ENCODE results near the gene DMC1.

DMC1 gene

GRCh38 chr22:38607680-38608079 is 37.7 kb upstream of the DMC1 start:
- H3K9me2 ChIP-seq (replicated peaks; ENCODE audit: insufficient read depth, low read length): no peaks in the 10 kb centered on the region
- H3K4me3 ChIP-seq (ENCODE audit: low read length): no peak overlapping the region
- no peak for TF ChIP-seq EZH2 (optimal IDR thresholded peaks at IDR 0.05; ENCODE audit: low read depth, low read length)
- no peak for TF ChIP-seq EZH2phosphoT487 (IDR thresholded peaks at IDR 0.05; ENCODE audit: low read length)
- no peak for TF ChIP-seq CTCF (IDR thresholded peaks at IDR 0.05; ENCODE audit: low read length)
- H4K20me1 ChIP-seq (ENCODE audit: insufficient read depth, low read length): no peaks in the 10 kb centered on the region
- H3K9me3 ChIP-seq (replicated peaks; ENCODE audit: insufficient read depth, low read length): no peaks in the 10 kb centered on the region
- H3K4me1 ChIP-seq (ENCODE audit: low read length): no peaks in the 10 kb centered on the region
- no peak overlapping the region for H3K4me2 ChIP-seq (ENCODE audit: low read depth, low read length)
- H2AFZ ChIP-seq (ENCODE audit: low read length): no peak overlapping the region
- H3K36me3 ChIP-seq (replicated peaks; ENCODE audit: insufficient read depth, low read length): no peaks in the 10 kb centered on the region
- H3K9ac ChIP-seq (ENCODE audit: low read length): no peak overlapping the region
- no peaks in the 10 kb centered on the region for H3K27me3 ChIP-seq (replicated peaks; ENCODE audit: insufficient read depth, low read length)
- no peak for DNase-seq
- no peaks in the 10 kb centered on the region for H3F3A ChIP-seq (ENCODE audit: insufficient read depth, low read length)
- H3K79me2 ChIP-seq (ENCODE audit: low read length): no peaks in the 10 kb centered on the region
- H3K27ac ChIP-seq (ENCODE audit: low read length): no peak overlapping the region

GRCh38 chr22:38602166-38602565 is 32.2 kb upstream of the DMC1 start:
- H3K27me3 ChIP-seq (replicated peaks; ENCODE audit: insufficient read depth, low read length): no peaks in the 10 kb centered on the region
- H3K27ac ChIP-seq (ENCODE audit: low read length): no peak overlapping the region
- H4K20me1 ChIP-seq (ENCODE audit: insufficient read depth, low read length): no peaks in the 10 kb centered on the region
- no peak for DNase-seq
- H3K9ac ChIP-seq (ENCODE audit: low read length): no peak overlapping the region
- no peaks in the 10 kb centered on the region for H3K9me3 ChIP-seq (replicated peaks; ENCODE audit: insufficient read depth, low read length)
- no peaks in the 10 kb centered on the region for H3K4me1 ChIP-seq (ENCODE audit: low read length)
- H3F3A ChIP-seq (ENCODE audit: insufficient read depth, low read length): no peaks in the 10 kb centered on the region
- H3K9me2 ChIP-seq (replicated peaks; ENCODE audit: insufficient read depth, low read length): no peaks in the 10 kb centered on the region
- TF ChIP-seq CTCF (IDR thresholded peaks at IDR 0.05; ENCODE audit: low read length) (no peak), EZH2 (optimal IDR thresholded peaks at IDR 0.05; ENCODE audit: low read depth, low read length) (no peak), EZH2phosphoT487 (IDR thresholded peaks at IDR 0.05; ENCODE audit: low read length) (no peak)
- H2AFZ ChIP-seq (ENCODE audit: low read length): no peak overlapping the region
- H3K4me3 ChIP-seq (ENCODE audit: low read length): no peak overlapping the region
- H3K36me3 ChIP-seq (replicated peaks; ENCODE audit: insufficient read depth, low read length): no peaks in the 10 kb centered on the region
- H3K79me2 ChIP-seq (ENCODE audit: low read length): no peaks in the 10 kb centered on the region
- H3K4me2 ChIP-seq (ENCODE audit: low read depth, low read length): no peak overlapping the region

GRCh38 chr22:38601221-38601764 is 31.3 kb upstream of the DMC1 start:
- Histone ChIP-seq H3K9me3 (replicated peaks; ENCODE audit: insufficient read depth, low read length) (no peaks in the 10 kb centered on the region), H3K4me1 (ENCODE audit: low read length) (no peaks in the 10 kb centered on the region), H3K27me3 (replicated peaks; ENCODE audit: insufficient read depth, low read length) (no peaks in the 10 kb centered on the region), H2AFZ (ENCODE audit: low read length) (no peak overlapping the region), H4K20me1 (ENCODE audit: insufficient read depth, low read length) (no peaks in the 10 kb centered on the region), H3K4me3 (ENCODE audit: low read length) (no peak overlapping the region), H3K9me2 (replicated peaks; ENCODE audit: insufficient read depth, low read length) (no peaks in the 10 kb centered on the region), H3K9ac (ENCODE audit: low read length) (no peak overlapping the region), H3K4me2 (ENCODE audit: low read depth, low read length) (no peak overlapping the region), H3K36me3 (replicated peaks; ENCODE audit: insufficient read depth, low read length) (no peaks in the 10 kb centered on the region), H3F3A (ENCODE audit: insufficient read depth, low read length) (no peaks in the 10 kb centered on the region), H3K79me2 (ENCODE audit: low read length) (no peaks in the 10 kb centered on the region), H3K27ac (ENCODE audit: low read length) (no peak overlapping the region)
- TF ChIP-seq EZH2phosphoT487 (IDR thresholded peaks at IDR 0.05; ENCODE audit: low read length): no peak
- no peak for TF ChIP-seq EZH2 (optimal IDR thresholded peaks at IDR 0.05; ENCODE audit: low read depth, low read length)
- TF ChIP-seq CTCF (IDR thresholded peaks at IDR 0.05; ENCODE audit: low read length): no peak
- no peak for DNase-seq
